Measurements from ENCODE around the gene FAM131A.

DNA sequence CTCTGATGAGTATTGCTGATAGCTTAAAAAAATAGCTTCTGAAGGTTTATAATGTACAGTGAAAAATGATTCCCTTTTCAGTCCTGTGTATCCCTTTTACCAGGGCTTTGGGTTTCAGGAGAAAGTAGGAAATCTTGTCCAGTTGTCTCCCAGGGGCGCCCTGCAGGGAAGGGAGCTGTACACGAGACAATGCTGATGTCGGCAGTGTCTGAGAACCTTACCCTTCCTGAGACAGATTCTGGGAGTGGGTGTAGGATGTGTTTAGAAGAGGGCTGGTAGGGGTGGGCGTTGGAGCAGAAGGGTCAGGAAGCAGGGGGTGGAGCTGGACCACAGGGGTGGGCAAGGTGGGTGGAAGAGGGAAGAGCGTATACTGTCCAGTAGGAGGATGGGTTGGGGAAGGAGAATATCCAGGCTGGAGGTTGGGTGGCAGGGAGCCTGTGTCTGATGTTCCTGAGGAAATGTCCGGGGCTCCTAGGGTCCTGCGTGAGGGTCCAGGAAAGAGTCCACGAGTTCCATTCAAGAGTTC, 35.0 kb downstream of the FAM131A start:
- TF ChIP-seq, protein P1, sequence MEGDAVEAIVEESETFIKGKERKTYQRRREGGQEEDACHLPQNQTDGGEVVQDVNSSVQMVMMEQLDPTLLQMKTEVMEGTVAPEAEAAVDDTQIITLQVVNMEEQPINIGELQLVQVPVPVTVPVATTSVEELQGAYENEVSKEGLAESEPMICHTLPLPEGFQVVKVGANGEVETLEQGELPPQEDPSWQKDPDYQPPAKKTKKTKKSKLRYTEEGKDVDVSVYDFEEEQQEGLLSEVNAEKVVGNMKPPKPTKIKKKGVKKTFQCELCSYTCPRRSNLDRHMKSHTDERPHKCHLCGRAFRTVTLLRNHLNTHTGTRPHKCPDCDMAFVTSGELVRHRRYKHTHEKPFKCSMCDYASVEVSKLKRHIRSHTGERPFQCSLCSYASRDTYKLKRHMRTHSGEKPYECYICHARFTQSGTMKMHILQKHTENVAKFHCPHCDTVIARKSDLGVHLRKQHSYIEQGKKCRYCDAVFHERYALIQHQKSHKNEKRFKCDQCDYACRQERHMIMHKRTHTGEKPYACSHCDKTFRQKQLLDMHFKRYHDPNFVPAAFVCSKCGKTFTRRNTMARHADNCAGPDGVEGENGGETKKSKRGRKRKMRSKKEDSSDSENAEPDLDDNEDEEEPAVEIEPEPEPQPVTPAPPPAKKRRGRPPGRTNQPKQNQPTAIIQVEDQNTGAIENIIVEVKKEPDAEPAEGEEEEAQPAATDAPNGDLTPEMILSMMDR (IDR thresholded peaks at IDR 0.05; ENCODE audit: insufficient read depth, low read length) = no peak
- TF ChIP-seq POLR2AphosphoS5 (IDR thresholded peaks at IDR 0.05; ENCODE audit: low read depth) (no peak), GABPA (IDR thresholded peaks at IDR 0.05; ENCODE audit: low read depth) (no peak)

Measured in HL-60 (cell line).